ENCODE measurements around the gene TRAF5.
"Not testable (repeated sequence)": the region's sequence is repeated elsewhere in the genome, so short reads cannot be mapped to it uniquely, and the experiment has no call there.

The TRAF5 gene

GRCh38 chr1:211382714-211383480 lies 56.3 kb downstream of the TRAF5 start:
- peak; percentile 66 for TF ChIP-seq SPI1 (IDR thresholded peaks at IDR 0.05; ENCODE audit: low read depth, low read length)
- peak; percentile 80 for TF ChIP-seq TAF1 (IDR thresholded peaks at IDR 0.05; ENCODE audit: low read depth, low read length)
- peak; percentile 97 for TF ChIP-seq POLR2A (IDR thresholded peaks at IDR 0.05; ENCODE audit: low read depth, low read length)
- TF ChIP-seq POLR2AphosphoS5 (IDR thresholded peaks at IDR 0.05; ENCODE audit: low read depth, low read length) = peak; percentile 97
- no peak for TF ChIP-seq PAX5 (IDR thresholded peaks at IDR 0.05; ENCODE audit: insufficient read depth, low read length, severe bottlenecking)
- TF ChIP-seq POU2F2 (IDR thresholded peaks at IDR 0.05; ENCODE audit: low read depth, low read length) = 0 out of 2 replicates have a peak, but pooled peaks have one; percentile 41
- FAIRE-seq (peak; percentile 100), DNase-seq (ENCODE audit: insufficient read length, low spot score) (peak; percentile 67)

GRCh38 chr1:211384524-211384923 lies 57.9 kb downstream of the TRAF5 start:
- no peak for FAIRE-seq
- DNase-seq (ENCODE audit: insufficient read length, low spot score) = no peak
- TF ChIP-seq SPI1 (IDR thresholded peaks at IDR 0.05; ENCODE audit: low read depth, low read length) (no peak), PAX5 (IDR thresholded peaks at IDR 0.05; ENCODE audit: insufficient read depth, low read length, severe bottlenecking) (no peak), TAF1 (IDR thresholded peaks at IDR 0.05; ENCODE audit: low read depth, low read length) (no peak), POLR2AphosphoS5 (IDR thresholded peaks at IDR 0.05; ENCODE audit: low read depth, low read length) (no peak)

- DNase-seq (ENCODE audit: insufficient read length, low spot score) = no peak
- TF ChIP-seq POU2F2 (IDR thresholded peaks at IDR 0.05; ENCODE audit: low read depth, low read length) = no peak
- TF ChIP-seq POLR2AphosphoS5 (IDR thresholded peaks at IDR 0.05; ENCODE audit: low read depth, low read length) = no peak
- TF ChIP-seq PAX5 (IDR thresholded peaks at IDR 0.05; ENCODE audit: insufficient read depth, low read length, severe bottlenecking) = no peak
- no peak for FAIRE-seq
Observed at GRCh38 chr1:211386921-211387320, 60.3 kb downstream of the TRAF5 start.

- FAIRE-seq; DNase-seq (ENCODE audit: insufficient read length, low spot score): not testable (repeated sequence)
Observed at GRCh38 chr1:211390829-211391228, 64.2 kb downstream of the TRAF5 start.

GRCh38 chr1:211393203-211393602 lies 66.6 kb downstream of the TRAF5 start:
- no peak for FAIRE-seq

GRCh38 chr1:211398266-211398930 lies 71.8 kb downstream of the TRAF5 start:
- not testable (repeated sequence) for FAIRE-seq; DNase-seq (ENCODE audit: insufficient read length, low spot score)

More at GRCh38 chr1:211393203-211393602, 66.6 kb downstream of the TRAF5 start:
- no peak for DNase-seq (ENCODE audit: insufficient read length, low spot score)
- TF ChIP-seq TAF1 (IDR thresholded peaks at IDR 0.05; ENCODE audit: low read depth, low read length) (no peak), POLR2A (IDR thresholded peaks at IDR 0.05; ENCODE audit: low read depth, low read length) (no peak), POLR2AphosphoS5 (IDR thresholded peaks at IDR 0.05; ENCODE audit: low read depth, low read length) (no peak), SPI1 (IDR thresholded peaks at IDR 0.05; ENCODE audit: low read depth, low read length) (no peak), PAX5 (IDR thresholded peaks at IDR 0.05; ENCODE audit: insufficient read depth, low read length, severe bottlenecking) (no peak), POU2F2 (IDR thresholded peaks at IDR 0.05; ENCODE audit: low read depth, low read length) (no peak)

GRCh38 chr1:211399851-211400393 lies 73.3 kb downstream of the TRAF5 start:
- DNase-seq (ENCODE audit: insufficient read length, low spot score); FAIRE-seq: not testable (repeated sequence)
- peak; percentile 78 for TF ChIP-seq SPI1 (IDR thresholded peaks at IDR 0.05; ENCODE audit: low read depth, low read length)

GRCh38 chr1:211401751-211402150 lies 75.1 kb downstream of the TRAF5 start:
- FAIRE-seq; DNase-seq (ENCODE audit: insufficient read length, low spot score): not testable (repeated sequence)

GRCh38 chr1:211406086-211406485 lies 79.5 kb downstream of the TRAF5 start:
- not testable (repeated sequence) for DNase-seq (ENCODE audit: insufficient read length, low spot score); FAIRE-seq

- DNase-seq (ENCODE audit: insufficient read length, low spot score) = not testable (repeated sequence)
Observed at GRCh38 chr1:211407749-211408148, 81.1 kb downstream of the TRAF5 start.

GRCh38 chr1:211411639-211412038 lies 85.0 kb downstream of the TRAF5 start:
- DNase-seq (ENCODE audit: insufficient read length, low spot score) = no peak
- no peak for FAIRE-seq
- TF ChIP-seq TAF1 (IDR thresholded peaks at IDR 0.05; ENCODE audit: low read depth, low read length) = no peak
- TF ChIP-seq POU2F2 (IDR thresholded peaks at IDR 0.05; ENCODE audit: low read depth, low read length) = no peak
- TF ChIP-seq POLR2A (IDR thresholded peaks at IDR 0.05; ENCODE audit: low read depth, low read length) = no peak
- no peak for TF ChIP-seq POLR2AphosphoS5 (IDR thresholded peaks at IDR 0.05; ENCODE audit: low read depth, low read length)
- TF ChIP-seq PAX5 (IDR thresholded peaks at IDR 0.05; ENCODE audit: insufficient read depth, low read length, severe bottlenecking) = no peak
- no peak for TF ChIP-seq SPI1 (IDR thresholded peaks at IDR 0.05; ENCODE audit: low read depth, low read length)

More at GRCh38 chr1:211407749-211408148, 81.1 kb downstream of the TRAF5 start:
- not testable (repeated sequence) for FAIRE-seq
